Astrocyte of the cerebellum (primary cell): ENCODE results near the gene UNC5CL.

Experiments
- DNase-seq: peaks from one replicate; pipeline ENCODE4 v3.0.0-alpha.2; 2011; ENCODE audit warnings: low read depth
- H3K4me3 ChIP-seq: 2 replicates; pipeline ENCODE4 v1.5.1; 2011; ENCODE audit warnings: mild to moderate bottlenecking, low read depth, low read length, moderate library complexity
- CTCF ChIP-seq: IDR thresholded peaks from 2 replicates; pipeline ENCODE4 v1.5.1; 2012; ENCODE audit warnings: low read length, low read depth, moderate library complexity, mild to moderate bottlenecking; ENCODE audit errors: missing control alignments
- in situ Hi-C: cut with HindIII; loops from 2 replicates; pipeline ENCODE4 v1.10.0; 2017; ENCODE audit warnings: low sequenced_read_pairs

The UNC5CL gene, protein sequence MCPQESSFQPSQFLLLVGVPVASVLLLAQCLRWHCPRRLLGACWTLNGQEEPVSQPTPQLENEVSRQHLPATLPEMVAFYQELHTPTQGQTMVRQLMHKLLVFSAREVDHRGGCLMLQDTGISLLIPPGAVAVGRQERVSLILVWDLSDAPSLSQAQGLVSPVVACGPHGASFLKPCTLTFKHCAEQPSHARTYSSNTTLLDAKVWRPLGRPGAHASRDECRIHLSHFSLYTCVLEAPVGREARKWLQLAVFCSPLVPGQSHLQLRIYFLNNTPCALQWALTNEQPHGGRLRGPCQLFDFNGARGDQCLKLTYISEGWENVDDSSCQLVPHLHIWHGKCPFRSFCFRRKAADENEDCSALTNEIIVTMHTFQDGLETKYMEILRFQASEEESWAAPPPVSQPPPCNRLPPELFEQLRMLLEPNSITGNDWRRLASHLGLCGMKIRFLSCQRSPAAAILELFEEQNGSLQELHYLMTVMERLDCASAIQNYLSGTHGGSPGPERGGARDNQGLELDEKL

DNA sequence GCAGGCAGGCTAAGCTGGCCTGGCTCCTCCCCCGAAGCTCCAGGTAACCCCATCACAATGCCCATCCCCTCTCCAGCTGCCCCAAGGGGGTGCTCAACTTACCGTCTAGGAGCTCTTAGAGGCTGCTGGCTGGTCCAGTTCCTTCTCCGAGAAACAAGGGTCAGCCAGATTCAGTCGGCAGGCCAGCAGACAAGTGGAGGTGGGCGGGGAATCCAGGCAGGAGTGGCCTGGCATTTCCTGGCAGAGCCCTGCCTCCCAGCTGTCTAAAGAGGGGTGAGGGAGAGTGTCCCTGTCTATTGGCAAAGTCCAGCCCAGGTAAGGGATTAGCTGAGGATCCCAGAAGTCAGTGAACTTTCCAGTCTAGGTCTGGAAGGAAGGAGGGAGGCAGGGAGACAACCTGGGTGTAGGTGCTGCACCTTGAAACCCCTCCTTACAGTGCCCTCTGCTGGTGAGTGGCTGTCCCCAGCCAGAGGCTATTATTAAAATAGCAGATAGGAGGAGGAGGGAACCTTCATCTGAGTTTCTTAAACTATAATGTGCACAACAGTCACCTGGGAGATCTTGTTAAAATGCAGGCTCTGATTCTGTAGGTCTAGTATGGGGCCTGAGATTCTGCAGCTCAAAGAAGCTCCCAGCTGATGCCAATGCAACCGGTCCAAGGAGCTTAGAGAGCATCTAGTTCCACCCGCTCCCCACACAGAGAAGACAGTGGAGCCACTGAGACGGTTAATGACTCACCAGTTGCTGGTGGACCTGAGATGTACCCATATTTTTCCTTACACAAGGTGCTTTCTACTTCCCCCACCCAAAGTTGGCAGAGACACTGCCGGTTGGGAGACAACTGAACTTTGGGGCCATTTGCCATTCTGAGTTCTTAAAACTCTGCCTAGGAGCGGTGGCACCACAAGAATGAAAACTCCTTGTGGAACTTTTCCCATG, at the start of gene UNC5CL:
Gene UNC5CL, minus strand, starts transcription at position 162 of the 939 bp plus-strand sequence. CDS start 4,147 bp downstream, outside the sequence.
- no peak for DNase-seq
- TF ChIP-seq CTCF: peak; percentile 65
- in situ Hi-C loops: no loop called here
- H3K4me3 ChIP-seq: no peak within 1 kb of the TSS

- in situ Hi-C loops: no loop called here
- DNase-seq: no peak
- no peak for TF ChIP-seq CTCF
- no peak overlapping the region for H3K4me3 ChIP-seq
Observed at GRCh38 chr6:41088451-41088850, 49.4 kb upstream of the UNC5CL start.

DNA sequence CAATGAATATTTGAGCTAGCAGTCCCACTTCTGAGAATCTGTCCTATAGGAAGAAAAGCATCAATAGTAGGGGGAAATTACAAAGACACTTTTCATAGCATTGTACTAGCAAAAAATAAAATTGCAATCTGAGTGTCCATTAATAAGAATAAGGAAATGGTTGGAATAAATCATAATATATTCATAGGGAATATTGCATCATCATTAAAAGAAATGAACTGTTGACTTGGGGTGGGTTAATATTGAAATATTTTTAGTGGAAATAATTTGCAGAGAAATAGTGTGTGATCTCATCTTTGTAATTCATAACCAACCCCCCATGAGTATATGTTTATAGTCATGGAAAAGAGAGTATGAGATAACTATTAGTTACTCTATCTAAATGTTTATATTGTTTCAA, 46.2 kb upstream of the UNC5CL start:
- in situ Hi-C loops: no loop called here
- no peak overlapping the region for H3K4me3 ChIP-seq
- DNase-seq: no peak
- no peak for TF ChIP-seq CTCF

GRCh38 chr6:41083072-41083471, 44.1 kb upstream of the UNC5CL start:
- DNase-seq: no peak
- in situ Hi-C loops: no loop called here
- no peak overlapping the region for H3K4me3 ChIP-seq
- TF ChIP-seq CTCF: no peak

DNA sequence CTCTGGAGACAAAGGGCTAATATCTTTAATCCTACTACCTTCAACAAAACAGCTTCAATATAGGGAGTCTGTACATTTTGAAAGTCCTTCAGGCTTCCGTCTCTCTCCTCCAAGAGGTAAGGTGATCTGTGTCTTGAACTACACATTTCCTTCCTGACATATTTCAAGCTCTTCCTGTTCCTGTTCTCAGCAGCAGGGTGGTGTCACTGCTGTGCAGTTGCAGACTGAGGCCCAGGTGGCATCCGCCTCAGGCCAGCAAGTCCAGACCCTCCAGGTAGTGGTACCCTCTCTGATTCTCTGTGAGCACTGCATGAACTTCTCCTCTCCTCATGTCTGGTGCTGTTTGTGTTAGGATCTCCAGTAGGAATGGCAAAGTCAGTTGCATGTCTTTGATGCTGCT, 41.6 kb upstream of the UNC5CL start:
- no peak for TF ChIP-seq CTCF
- in situ Hi-C loops: no loop called here
- no peak overlapping the region for H3K4me3 ChIP-seq
- DNase-seq: no peak

- in situ Hi-C loops: no loop called here
- H3K4me3 ChIP-seq: no peak overlapping the region
- DNase-seq: no peak
- no peak for TF ChIP-seq CTCF
Observed at GRCh38 chr6:41079080-41079479, 40.1 kb upstream of the UNC5CL start.
